HG03135 (cell line): ENCODE results near the gene MMP13.
"Not testable (repeated sequence)": the region's sequence is repeated elsewhere in the genome, so short reads cannot be mapped to it uniquely, and the experiment has no call there.

ENCODE experiments used
- ATAC-seq: cut with Tn5 transposase; IDR thresholded peaks from one replicate; pipeline ENCODE4 v1.9.1; 2021; ENCODE audit warnings: mild to moderate bottlenecking, moderate library complexity; ENCODE audit not compliant: unreplicated experiment

MMP13 gene

GRCh38 chr11:102905848-102906247 lies 49.7 kb downstream of the MMP13 start:
- ATAC-seq, result not testable (repeated sequence)

- not testable (repeated sequence) for ATAC-seq
These were observed 51.6 kb downstream of the MMP13 start for GRCh38 chr11:102903895-102904294.

DNA sequence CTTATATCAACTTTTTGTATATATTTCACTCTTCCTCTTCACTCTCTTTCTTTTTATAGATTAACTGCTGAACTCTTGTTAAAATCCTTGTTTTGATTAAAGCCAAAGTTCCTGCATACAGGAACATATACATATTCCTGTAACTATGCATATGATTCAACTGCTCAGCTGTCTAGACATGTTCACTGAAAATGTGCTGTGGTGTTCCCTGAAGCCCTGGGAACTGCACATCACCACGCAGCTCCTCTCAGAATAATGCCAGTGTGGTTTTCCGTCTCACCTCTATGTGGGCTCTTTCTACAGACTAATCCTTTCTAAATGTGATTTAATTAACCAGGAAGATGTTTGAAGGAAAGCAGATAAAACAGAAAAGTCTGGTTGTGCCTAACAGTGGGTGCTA lies 55.2 kb downstream of the MMP13 start:
- ATAC-seq, result no peak
